Measurements from ENCODE around the gene SELENON.

The SELENON gene

DNA sequence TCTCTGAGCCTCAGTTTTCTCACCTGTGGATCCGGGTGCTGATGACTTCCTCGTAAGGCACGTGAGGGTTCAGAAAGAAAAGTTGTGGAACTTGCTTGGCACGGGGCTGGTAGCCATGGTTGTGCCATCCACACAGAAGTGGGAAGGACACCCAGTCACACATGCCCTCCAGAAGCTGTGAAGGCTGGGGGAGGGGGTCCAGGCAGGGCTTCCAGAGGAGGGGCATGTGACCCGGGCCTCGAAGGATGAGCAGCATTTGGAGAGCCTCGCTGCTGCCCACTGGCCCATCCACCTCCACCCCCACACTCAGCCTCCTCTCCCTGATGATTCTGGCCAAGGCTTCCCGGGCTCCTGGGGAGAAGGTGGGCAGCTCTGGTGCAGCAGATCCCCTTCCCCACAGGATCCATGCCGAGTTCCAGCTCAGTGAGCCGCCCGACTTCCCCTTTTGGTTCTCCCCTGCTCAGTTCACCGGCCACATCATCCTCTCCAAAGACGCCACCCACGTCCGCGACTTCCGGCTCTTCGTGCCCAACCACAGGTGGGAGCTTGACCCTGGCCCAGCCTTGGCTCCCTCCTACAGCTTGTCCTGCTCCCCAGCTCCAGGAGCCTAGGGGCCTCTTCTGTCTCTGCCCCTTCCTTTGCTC is 9.4 kb downstream of the SELENON start:
- no peak for DNase-seq (ENCODE audit: low read depth, low spot score)

DNA sequence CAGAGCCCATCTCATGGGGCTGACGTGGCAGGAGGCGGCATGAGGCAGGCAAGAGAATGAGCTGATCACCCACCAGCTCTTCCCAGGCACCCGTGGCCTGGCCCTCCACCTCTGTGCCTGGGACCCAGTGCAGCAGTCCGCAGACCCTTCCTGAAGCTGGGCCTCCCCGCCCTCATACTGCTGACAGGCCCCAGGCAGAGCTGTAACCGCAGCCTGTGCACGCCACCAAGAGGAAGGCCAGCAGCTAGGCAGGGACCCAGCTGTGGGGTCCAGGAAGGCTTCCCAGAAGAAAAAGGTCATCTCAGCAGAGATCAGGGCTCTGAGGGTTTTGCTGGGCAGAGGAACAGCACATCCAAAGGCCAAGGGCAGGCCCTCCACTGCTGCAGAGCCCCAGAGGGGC is 9.9 kb downstream of the SELENON start:
- no peak for DNase-seq (ENCODE audit: low read depth, low spot score)

DNA sequence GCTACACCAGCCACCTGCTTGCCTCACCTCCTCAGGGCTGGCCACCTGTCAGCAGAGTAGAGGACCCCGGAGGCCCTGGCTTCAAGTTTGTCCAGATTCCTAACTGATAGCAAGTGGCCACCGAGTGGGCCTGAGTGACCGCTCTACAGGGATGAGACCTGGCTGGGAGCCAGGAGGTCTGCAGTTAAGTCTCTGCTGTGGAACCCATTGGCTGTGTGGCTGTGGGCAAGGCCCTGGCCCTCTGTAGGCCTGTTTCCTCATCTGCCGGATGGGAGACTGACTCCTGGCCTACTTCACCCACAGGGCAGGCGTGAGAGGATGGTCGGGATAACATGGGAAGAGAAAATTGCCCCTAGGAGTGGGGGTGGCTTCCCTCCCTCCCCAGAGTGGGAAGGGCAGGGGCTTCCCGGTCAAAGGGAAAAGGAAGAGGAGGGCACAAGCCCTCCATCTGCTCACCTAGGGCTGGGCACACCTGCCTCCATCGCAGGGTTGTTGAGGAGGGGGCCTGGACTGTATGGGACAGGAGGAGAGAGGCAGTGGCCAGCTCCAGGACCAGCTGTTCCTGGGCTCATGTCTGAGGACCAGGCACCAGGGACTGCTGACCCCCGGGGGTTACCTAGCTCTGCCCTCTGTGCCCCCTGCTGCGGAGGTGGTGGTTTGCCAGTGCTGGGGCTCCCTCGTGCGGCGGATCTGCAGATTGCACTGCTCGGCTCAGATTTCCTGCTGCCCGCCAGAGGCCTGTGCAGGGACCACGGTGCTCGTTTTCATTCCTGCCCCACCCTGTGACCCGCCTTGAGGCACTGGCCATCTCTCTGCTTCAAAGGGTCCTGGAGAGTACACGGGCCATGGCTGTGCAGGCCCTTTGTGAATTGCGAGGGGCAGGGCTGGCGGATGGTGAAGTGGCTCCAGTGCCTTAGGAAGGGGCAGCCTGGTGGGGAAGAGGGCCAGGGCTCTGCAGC is 10.6 kb downstream of the SELENON start:
- no peak for DNase-seq (ENCODE audit: low read depth, low spot score)

DNA sequence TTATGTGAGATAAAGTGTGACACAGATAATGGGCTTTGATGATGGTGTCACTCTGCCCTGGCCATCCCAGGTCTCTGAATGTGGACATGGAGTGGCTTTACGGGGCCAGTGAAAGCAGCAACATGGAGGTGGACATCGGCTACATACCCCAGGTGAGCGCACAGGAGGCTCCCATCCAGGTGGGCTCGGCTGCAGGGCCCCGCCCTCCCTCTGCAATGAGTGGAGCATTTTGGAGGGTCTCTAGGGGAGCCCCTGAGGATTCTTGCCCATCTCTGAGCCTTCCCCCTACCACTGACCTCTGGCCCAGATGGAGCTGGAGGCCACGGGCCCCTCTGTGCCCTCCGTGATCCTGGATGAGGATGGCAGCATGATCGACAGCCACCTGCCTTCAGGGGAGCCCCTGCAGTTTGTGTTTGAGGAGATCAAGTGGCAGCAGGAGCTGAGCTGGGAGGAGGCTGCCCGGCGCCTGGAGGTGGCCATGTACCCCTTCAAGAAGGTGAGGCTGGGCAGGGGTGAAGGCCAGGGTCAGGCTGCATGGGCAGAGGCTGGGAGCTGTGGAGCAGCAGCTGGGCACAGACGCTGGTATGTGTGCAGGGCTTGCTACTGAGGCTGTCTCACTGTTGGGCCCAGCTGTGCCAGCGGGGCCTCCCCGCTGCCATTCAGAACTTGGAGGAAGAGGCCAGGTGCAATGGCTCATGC is 11.5 kb downstream of the SELENON start:
- DNase-seq (ENCODE audit: low read depth, low spot score), result no peak

DNA sequence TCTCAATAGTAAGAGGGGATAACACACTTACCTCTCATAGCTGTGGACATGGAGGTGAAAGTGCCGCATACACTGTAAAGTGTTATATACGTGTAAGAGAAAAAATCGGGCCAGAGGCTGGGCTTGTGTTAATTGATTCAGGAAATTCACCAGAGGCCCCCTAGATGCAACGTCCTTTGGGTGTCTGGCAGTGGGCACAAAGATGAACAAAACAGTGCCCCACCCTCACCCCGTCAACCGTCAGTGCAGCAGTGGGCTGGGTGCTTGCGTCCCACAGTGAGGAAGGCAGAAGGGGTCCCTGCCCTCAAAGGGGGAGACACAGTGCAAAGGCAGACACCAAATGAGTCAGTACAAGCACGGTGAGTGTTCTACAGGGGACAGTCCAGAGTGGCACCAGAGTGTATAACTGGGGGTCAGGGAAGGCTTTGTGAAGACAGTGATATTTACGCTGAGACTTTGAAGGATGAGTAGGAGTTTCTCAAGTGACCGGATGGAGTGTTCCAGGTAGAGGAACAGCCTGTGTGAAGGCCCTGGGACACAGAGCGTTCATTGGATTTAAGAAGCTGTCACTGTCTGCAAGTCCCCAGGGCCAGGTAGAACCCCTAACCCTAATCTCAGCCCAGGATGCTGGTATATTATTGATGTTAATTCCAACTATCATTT is 13.2 kb downstream of the SELENON start:
- no peak for DNase-seq (ENCODE audit: low read depth, low spot score)

DNA sequence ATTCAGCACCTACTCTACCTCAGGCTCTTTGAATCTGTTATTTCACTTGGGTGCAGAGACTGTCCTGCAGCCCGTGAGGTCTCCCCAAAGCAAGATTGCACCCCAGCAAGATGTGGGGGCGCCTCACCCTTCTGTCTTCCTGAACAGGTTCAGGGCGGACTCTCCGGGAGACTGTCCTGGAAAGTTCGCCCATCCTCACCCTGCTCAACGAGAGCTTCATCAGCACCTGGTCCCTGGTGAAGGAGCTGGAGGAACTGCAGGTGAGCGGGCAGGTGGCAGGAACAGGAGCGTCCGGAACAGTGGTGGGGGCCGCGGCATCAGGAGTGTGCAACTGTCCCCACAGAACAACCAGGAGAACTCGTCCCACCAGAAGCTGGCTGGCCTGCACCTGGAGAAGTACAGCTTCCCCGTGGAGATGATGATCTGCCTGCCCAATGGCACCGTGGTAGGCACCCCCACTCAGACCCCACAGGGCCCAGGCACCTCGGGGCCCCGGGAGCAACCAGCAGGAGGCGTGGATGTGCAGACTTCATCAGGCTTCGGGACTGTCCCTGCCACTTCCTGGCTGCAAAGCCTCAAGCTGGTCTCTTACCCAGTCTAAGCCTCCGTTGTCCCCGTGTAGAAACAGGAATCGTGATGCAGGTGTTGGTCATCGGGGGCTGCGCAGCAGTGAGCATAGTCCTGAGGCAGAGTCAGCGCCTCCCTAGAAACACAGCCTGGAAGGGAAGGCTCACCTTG is 13.9 kb downstream of the SELENON start:
- no peak for DNase-seq (ENCODE audit: low read depth, low spot score)

DNA sequence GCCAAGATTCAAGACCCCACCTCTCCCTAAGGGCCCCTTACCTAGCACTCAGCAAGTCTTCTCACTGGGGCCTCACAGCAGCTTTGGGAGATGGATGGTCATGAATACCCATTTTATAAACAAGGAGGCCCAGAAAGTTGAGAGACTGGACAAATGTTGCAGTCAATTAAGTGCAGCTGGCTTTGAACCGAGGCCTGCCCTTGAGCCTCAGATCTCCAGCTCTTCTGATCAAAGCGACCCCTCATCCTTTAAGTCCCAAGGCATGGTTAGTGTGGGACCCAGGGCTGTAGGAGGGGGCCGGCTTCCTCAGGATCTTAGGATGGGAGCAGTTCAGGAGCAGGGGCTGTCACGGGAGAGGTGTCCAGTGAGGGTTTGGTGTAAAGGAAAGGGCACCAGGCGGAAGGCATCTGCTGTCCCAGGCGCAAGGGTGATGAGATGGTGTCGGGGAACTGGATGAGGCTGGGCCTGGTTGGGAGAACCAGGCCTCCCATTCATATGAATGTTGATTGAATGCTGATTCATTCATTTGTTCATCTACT is 14.6 kb downstream of the SELENON start:
- no peak for DNase-seq (ENCODE audit: low read depth, low spot score)

DNA sequence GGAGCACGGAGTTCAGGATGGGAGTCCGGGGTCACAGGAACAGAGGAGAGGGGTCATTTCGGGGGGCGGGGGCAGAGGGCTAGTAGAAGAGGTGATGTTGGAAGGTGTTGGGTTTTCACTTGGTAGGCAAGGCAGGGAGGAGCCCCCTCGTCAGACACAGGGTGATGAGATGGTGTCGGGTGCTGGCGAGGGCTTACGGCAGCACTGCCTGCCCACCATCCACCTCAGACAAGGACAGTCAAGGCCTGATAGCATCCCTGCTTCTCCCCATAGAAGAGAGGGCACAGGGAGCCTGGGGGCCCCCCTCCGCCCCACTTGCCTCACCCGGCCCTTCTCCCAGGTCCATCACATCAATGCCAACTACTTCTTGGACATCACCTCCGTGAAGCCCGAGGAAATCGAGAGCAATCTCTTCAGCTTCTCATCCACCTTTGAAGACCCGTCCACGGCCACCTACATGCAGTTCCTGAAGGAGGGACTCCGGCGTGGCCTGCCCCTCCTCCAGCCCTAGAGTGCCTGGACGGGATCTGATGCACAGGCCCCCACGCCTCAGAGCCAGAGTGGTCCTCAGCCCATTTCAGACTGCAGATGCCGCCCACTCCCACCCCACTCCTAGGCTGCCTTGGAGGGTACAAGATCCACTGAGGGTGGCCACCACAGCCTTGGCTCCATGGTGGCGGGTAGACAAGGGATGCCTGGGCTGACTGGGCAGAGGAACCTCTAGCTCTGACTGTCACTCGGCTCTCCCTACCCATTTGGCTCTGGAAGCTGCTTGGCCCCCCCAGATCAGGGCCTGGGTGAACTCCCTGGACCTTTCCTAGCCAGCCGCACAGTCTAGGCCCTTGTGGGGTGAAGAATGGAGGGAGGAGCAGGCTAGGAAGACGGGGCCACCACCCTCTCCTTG is 15.5 kb downstream of the SELENON start:
- no peak for DNase-seq (ENCODE audit: low read depth, low spot score)

DNA sequence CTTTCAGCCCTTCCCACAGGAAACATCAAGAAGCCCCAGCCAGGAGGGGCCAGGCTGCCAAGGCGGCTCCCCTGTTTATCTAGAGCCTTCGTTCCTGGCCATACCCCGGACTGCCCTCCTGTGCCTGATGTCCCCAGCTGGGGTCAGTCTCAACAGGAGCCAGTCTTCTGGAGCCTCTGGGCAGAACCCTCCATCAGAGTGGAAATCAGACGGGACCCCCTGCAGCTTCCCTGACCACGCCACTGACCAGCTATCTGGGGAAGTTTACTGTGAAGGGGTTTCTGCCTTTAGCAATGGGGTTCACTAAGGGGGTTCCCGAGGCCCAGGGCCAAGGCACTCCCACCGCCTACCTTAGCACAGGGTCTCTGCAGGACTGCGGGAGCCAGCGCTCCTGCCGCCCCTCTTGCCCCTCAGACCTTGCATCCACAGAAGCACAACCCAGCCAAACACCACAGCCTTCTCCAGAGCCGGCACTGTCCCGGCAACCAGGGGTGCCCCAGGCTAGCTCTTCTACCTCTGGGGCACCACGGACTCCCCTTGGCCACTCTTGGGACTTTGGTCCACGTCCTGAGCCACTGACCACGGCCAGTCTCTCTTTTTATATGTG is 16.2 kb downstream of the SELENON start:
- no peak for DNase-seq (ENCODE audit: low read depth, low spot score)

DNA sequence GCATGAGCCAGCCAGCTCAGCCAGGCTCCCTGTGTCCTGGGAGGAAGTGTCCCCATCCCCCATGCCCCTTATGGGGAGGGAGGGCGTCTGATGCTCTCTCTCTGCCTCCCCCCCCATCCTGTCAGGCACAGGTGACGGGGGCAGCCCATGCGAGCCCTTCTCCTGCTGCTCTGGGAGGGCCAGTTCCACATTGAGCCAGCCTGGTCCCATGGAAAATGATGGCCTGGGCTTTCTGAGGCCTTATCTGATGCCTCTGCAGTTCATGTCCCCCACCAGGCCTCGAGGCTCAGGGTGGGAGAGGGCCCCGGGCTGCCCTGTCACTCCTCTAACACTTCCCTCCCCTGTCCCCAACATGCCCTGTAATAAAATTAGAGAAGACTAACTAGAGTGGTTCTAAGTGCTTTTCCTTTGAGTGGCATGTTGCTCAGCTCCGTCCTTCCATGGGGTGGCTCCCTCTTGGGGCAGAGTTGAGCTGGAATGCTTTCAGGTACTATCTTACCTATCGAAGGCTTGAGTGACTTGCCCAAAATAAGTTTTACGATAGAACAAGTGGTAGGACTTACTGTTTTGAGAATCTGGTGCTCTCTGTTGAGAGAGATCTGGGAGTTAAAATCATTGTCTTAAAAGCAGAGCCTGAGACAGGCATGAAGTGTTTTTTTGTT is 18.0 kb downstream of the SELENON start:
- no peak for DNase-seq (ENCODE audit: low read depth, low spot score)

DNA sequence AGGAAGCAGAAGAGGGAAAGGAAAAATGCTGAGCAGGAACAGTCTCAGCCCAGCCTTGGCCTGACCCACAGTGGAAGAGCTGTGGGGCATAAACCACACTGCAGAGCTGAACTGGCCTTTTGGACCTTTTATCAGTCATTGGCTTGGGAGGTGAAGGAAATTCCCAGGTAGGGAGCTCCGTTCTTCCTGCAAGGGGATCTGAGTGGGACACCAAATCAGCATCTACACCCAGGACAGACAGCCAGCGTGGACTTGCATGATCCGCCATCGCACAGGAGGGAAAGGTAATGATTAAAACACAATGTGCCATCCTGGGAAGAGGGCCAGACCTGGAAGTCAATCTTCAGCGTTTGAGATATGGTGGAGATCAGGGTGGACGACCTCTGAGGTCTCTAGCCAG is 18.6 kb downstream of the SELENON start:
- DNase-seq (ENCODE audit: low read depth, low spot score), result no peak

DNA sequence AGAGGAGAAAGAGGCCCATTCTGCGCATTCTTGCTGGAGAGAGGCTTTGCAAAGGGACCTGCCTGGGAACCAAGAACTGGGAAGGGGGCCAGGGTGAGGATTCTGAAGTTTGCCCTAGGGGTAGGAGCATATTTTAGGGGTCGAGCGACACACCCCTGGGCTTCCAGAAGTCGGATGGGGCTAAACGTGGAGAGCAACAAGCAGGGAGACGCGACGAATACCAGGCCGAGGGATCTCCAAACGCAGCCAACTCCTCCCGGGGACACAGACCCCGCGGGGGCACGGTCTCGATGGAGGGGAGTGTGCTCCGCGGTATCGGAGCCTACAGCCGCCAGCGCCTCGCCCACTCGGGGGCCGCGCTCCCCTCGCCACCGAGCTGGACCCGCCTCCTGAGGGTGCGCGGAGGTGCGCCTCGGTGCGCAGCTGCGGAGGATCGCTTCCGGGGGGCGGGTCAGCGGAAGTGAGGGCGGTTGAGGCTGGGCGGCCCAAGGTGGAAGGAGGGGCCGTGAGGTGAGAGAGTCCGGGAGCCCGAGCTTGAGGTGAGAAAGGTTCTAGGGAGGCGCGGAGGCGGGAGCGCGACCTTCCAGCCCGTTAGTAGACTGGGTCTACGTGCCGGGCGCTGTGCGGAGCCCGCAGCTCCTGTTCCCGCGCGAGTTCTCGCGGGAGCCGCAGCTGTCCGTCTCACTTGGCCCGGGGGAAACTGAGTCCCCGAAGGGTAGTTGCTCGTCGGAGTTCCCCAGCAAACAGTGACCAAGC is 19.7 kb downstream of the SELENON start, which contains the start of gene MTFR1L:
Gene MTFR1L (plus strand): TSS at position 464 of the 756 bp plus-strand sequence. CDS start 3,151 bp downstream, outside the sequence.
- no peak for DNase-seq (ENCODE audit: low read depth, low spot score)

DNA sequence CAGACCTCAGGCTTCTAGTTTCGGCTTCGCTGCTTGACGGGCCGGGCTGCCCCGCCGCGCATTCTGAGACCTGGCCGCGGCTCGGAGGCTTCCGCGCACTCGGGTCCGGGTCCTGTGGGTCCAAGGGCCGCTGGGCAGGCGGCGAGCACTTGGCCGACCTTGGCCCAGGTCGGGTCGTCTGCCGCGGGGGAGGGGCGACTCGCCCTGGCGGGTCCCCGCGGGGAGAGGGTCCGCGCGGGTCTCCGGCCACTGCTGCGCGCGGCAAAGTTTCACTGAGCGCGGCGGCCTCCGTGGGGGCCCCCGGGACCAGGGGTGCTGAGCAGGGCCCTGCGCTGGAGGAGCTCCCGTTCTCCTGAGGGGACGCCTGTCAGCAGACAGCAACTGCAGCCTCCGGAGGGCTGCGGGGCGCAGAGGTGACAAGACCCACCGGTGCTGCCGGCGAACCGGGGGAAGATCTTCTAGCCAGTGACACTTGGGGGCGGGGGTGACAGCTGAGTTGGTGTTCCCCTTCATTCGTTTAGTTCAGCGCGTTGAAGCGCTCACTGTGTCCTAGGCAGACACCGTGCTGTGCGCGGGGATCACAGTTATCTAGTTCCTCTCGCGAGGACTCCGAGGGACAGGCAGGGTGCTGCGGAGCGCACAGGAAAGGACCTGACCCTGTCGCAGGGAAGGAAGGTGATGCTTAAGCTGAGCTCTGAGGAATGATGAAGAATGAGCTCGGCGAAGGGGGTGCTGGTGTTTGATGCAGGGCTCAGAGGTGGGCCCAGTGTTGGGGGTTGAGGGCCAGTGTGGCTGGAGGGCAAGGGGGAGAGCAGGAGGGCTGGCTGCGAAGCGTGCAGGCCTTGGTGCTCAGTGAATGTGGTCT is 20.5 kb downstream of the SELENON start:
- no peak for DNase-seq (ENCODE audit: low read depth, low spot score)

DNA sequence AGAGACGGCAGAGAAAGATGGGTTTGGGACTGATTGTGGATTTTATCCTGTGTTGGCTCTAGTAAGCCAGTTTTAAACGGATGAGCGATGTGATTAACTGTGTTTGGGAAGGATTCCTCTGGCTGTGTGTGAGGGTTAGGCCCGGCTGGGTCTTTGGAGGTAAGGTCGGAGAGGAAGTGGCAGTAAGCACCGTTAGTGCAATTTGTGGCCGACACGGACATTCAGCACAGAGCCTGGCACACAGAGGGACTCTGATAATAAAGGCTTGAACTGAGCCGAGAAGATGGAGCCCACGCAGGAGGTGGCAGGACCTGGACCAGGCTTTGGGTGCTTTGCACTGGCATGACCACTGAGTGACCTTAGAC is 21.1 kb downstream of the SELENON start:
- DNase-seq (ENCODE audit: low read depth, low spot score), result no peak

DNA sequence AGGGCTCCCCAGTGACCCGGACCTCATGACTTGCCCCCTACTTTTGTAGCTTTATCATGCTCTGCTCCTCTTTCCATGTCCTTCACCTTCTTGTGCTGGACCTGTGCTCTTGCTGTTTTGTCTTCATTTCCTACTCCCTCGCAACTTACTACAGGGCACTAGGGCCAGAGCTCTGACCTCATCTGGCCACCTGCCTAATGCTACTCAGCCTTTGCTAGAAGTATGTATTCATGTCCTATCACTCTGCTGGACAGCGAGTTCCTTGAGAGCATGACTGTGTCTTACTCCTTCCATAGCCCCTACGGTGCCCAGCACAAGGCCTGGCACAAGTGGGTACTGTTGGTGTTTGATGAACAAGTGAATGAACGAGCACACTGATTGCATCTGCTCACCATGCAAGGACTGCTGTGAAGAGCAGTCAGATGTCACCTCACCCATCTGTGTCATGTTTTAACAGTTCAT is 21.7 kb downstream of the SELENON start:
- DNase-seq (ENCODE audit: low read depth, low spot score), result no peak

DNA sequence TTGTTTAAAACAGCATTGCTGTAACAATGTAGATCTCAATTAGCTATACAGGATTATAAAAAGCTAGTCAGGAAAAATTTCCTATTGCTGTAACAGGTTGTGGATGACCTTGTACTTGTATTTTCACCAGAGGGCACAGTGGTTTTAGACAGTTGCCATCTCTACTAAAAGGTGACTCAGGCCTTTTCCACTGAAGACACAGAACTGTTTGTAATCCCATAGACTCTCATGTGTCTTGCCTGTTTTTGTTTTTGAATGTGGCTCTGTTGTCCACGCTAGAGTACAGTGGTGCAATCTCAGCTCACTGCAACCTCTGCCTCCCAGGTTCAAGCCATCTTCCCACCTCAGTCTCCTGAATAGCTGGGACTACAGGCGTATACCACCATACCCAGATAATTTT is 25.6 kb downstream of the SELENON start:
- no peak for DNase-seq (ENCODE audit: low read depth, low spot score)

DNA sequence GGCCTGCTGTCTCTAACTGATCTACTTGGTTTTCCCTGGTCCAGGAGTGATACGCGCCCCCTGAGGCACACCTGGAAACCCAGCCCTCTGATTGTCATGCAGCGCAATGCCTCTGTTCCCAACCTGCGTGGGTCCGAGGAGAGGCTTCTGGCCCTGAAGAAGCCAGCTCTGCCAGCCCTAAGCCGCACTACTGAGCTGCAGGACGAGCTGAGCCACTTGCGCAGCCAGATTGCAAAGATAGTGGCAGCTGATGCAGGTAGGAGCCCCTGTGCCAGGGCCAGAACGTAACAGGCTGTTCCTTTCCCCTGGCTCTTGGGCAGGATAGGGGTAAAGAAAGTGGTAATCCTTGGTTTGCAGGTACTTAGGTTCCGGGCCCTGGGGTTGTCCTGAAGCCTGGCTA is 26.6 kb downstream of the SELENON start:
- DNase-seq (ENCODE audit: low read depth, low spot score), result no peak

All from iPS DF 19.7 (cell line).